GM12873 (cell line): ENCODE results near the gene PI3.

Experiments used
- CTCF ChIP-seq: IDR thresholded peaks from 2 replicates; pipeline ENCODE4 v1.5.1; 2012; ENCODE audit warnings: low read depth, mild to moderate bottlenecking, moderate library complexity, low read length, control low read depth; ENCODE audit not compliant: insufficient read depth; ENCODE audit errors: missing control alignments

PI3 gene

GRCh38 chr20:45174434-45175364 is at the start of gene PI3:
PI3 (plus strand) TSS chr20:45174902; CDS start chr20:45174923, 21 bp downstream.
- no peak for TF ChIP-seq CTCF

GRCh38 chr20:45128099-45128498 is 46.6 kb upstream of the PI3 start:
- no peak for TF ChIP-seq CTCF

GRCh38 chr20:45136911-45137310 is 37.8 kb upstream of the PI3 start:
- no peak for TF ChIP-seq CTCF

GRCh38 chr20:45138561-45139300 is 36.0 kb upstream of the PI3 start:
- peak; percentile 93 for TF ChIP-seq CTCF

GRCh38 chr20:45140836-45141235 is 33.9 kb upstream of the PI3 start:
- TF ChIP-seq CTCF, result no peak

GRCh38 chr20:45149062-45149461 is 25.6 kb upstream of the PI3 start:
- TF ChIP-seq CTCF, result no peak

- no peak for TF ChIP-seq CTCF
Measured at GRCh38 chr20:45152405-45152804, 22.3 kb upstream of the PI3 start.
